Ovary (tissue), 9 donors: ENCODE measurements around the gene BNIP3. TPM values are rescaled to one million over a fixed set of nuclear protein-coding genes. Genes with fewer than 3 reads are reported as not detected.
A peak's percentile ranks its signal among the peaks of the same experiment; 100 is the strongest.

Source experiments
- DNase-seq, 5 donors: peaks; one replicate each; pipeline ENCODE4 v3.0.0-alpha.2; 2019 to 2020
- H3K27ac ChIP-seq, 2 donors: fragments of 200-600 bp; one replicate each; pipeline versions ENCODE4 v1.5.1 to v1.8.0; 2019 to 2022
- H3K27me3 ChIP-seq: fragments of 200-600 bp; one replicate; pipeline ENCODE4 v1.8.0; 2022
- H3K36me3 ChIP-seq: fragments of 200-600 bp; sonication (generic); one replicate; pipeline ENCODE4 v1.5.1; 2019
- H3K4me1 ChIP-seq: one replicate; pipeline ENCODE4 v1.8.1; 2013; ENCODE audit warnings: mild to moderate bottlenecking, moderate library complexity; ENCODE audit not compliant: insufficient read depth
- H3K4me3 ChIP-seq: fragments of 200-600 bp; sonication (generic); one replicate; pipeline ENCODE4 v1.5.1; 2017
- H3K9me3 ChIP-seq, 2 donors: fragments of 200-600 bp in 1 of 2; sonication (generic) in 1 of 2; one replicate each; pipeline versions ENCODE4 v1.5.1 to v1.8.1; 2013 to 2019; ENCODE audit warnings: mild to moderate bottlenecking in 1 of 2, moderate library complexity in 1 of 2
- EP300 ChIP-seq: sonication (generic); formaldehyde crosslinking; IDR thresholded peaks from one replicate; pipeline ENCODE4 v1.6.1; 2017; ENCODE audit warnings: antibody characterized with exemption
- POLR2A ChIP-seq: fragments of 450-650 bp; IDR thresholded peaks from one replicate; pipeline ENCODE4 v1.6.1; 2017; ENCODE audit warnings: antibody characterized with exemption, mild to moderate bottlenecking, moderate library complexity
- WGBS, 3 donors: extraction: QIAGEN DNeasy Blood & Tissue Kit in 1 of 3; methylation state at CpG; one replicate each; pipeline versions ENCODE4 v1.1.5 to v1.1.7; 2013 to 2017; 5-methylcytosine and 5-hydroxymethylcytosine counted together
- intact Hi-C, 4 donors: fragments of 100-400 bp; cut with DNase I; formaldehyde crosslinking; loops; one replicate each; pipeline versions ENCODE4 v1.11.0 to v1.15.1; 2022 to 2023
- polyA plus RNA-seq, 2 donors: library from polyadenylated mRNA; stranded (reverse); fragments of 200-250 nt in 1 of 2; fragments of 350-450 nt in 1 of 2; fragmentation: Illumina TruSeq in 1 of 2; extraction: RNeasy Lipid Tissue Mini Kit (QIAGEN cat#74804) in 1 of 2; gene quantifications; one replicate each; pipeline ENCODE4 v1.2.3, GENCODE V29; 2013 to 2014
- total RNA-seq, 7 donors: library from RNA; depleted of rRNA in 2 of 7; stranded (reverse); fragments of >200 nt in 2 of 7; fragmentation: NEBNext Ultra II Directional in 3 of 7; extraction: Animal tissue kit (Norgen Biotek cat#: 25700) in 3 of 7; gene quantifications; one replicate each; pipeline versions ENCODE4 v1.1.0 to v1.2.4, GENCODE V29; 2016 to 2023
- TF ChIP-seq, protein P1 (sequence below), 3 donors: fragments of 450-650 bp in 2 of 3; fragments of 200-600 bp in 1 of 3; IDR thresholded peaks; one replicate each; pipeline versions ENCODE4 v1.5.1 to v1.8.0; 2016 to 2022; ENCODE audit warnings: antibody characterized with exemption in 3 of 3, mild to moderate bottlenecking in 1 of 3
- donor health status: DM: no; HTN: no; CAD: no; lungs with moderate emphysema.
- donor health status: DM: no; HTN: no; CAD: no.
- donor health status: Bipolar disorder and iron deficiency.
- donor health status: DM: yes; HTN: yes; CAD: no.
- donor health status: DM: no; HTN: no; CAD: no.
- donor health status: DM: yes; HTN: yes; CAD: no.

The BNIP3 gene
- total and polyA plus RNA-seq, 9 donors, result 39.8 to 166 (median 61.9) TPM

DNA sequence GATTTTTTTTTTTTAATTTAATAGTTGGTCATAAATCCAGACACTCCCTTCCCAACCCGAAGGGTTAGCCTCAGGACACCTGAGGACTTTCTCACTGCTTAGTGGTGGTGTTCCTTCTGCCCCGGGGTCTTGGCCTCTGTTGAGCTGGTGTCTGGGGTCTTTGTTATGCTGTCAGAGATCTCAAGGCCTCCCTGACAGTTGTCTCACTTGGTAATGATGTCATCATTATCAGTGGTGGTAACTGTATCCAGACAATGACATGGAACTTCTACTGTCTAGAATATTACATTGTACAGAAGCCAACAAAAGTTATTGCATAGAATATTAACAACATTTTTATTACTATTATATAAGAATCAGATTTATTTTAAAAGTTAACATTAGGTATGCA is 48.0 kb downstream of the BNIP3 start:
- no peaks in the 10 kb centered on the region for H3K9me3 ChIP-seq
- no peaks in the 10 kb centered on the region for H3K36me3 ChIP-seq
- no peak overlapping the region for H3K4me3 ChIP-seq
- WGBS, 3 donors, result 78 to 89% (median 82%) methylated on average over 2 of the region's 2 CpGs
- TF ChIP-seq POLR2A (no peak), EP300 (no peak)
- DNase-seq, result no peak
- H3K27me3 ChIP-seq, result no peaks in the 10 kb centered on the region
- H3K27ac ChIP-seq, result peak overlapping the region in 1 of 2 donors; percentile 59
- peaks cover 21% of the 10 kb centered on the region for H3K4me1 ChIP-seq
- intact Hi-C loops, result no loop called here

DNA sequence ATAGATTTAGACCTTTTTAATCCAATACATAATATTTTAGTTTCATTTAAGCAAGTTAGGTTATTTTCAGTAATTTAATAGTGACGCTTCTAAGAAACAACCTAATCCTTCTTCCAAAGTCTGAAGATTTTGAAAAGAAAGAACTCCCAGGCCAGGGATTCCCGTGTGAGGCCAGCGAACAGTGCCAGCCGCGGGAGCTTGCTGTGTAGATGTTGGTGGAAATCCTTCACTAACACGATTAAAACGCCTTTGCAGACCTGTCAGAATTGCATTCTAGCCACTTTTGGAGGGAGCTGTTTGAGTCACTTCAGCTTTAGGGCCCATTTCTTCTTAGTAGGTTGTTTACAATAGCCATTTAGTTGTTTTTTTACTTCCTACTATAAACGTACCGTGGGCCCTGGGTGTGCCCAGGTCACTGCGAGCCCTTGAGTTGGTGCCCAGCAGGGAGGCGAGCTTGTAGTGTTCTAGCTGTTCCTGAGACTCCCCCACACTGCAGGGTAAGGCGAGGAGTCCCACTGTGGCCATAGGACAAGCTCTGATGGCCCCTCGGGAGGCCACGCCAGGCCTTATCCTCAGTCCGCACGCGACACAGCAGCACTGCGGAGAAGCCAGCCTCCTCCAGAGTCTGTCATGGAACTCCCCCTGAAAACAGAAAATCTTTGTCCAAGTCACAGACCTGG is 48.6 kb downstream of the BNIP3 start:
- no peak overlapping the region for H3K4me3 ChIP-seq
- intact Hi-C loops, result no loop called here
- TF ChIP-seq, protein P1, sequence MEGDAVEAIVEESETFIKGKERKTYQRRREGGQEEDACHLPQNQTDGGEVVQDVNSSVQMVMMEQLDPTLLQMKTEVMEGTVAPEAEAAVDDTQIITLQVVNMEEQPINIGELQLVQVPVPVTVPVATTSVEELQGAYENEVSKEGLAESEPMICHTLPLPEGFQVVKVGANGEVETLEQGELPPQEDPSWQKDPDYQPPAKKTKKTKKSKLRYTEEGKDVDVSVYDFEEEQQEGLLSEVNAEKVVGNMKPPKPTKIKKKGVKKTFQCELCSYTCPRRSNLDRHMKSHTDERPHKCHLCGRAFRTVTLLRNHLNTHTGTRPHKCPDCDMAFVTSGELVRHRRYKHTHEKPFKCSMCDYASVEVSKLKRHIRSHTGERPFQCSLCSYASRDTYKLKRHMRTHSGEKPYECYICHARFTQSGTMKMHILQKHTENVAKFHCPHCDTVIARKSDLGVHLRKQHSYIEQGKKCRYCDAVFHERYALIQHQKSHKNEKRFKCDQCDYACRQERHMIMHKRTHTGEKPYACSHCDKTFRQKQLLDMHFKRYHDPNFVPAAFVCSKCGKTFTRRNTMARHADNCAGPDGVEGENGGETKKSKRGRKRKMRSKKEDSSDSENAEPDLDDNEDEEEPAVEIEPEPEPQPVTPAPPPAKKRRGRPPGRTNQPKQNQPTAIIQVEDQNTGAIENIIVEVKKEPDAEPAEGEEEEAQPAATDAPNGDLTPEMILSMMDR (IDR thresholded peaks at IDR 0.05), result no peak
- TF ChIP-seq EP300 (no peak), POLR2A (no peak)
- peak overlapping the region in 1 of 2 donors; percentile 59 for H3K27ac ChIP-seq
- peak in 3 of 5 donors; percentile 48 to 59 (median 55) for DNase-seq
- no peaks in the 10 kb centered on the region for H3K9me3 ChIP-seq
- WGBS, 3 donors, result 42 to 62% (median 47%) methylated on average over 18 of the region's 18 CpGs
- H3K27me3 ChIP-seq, result no peaks in the 10 kb centered on the region
- H3K4me1 ChIP-seq, result peaks cover 22% of the 10 kb centered on the region
- no peaks in the 10 kb centered on the region for H3K36me3 ChIP-seq

DNA sequence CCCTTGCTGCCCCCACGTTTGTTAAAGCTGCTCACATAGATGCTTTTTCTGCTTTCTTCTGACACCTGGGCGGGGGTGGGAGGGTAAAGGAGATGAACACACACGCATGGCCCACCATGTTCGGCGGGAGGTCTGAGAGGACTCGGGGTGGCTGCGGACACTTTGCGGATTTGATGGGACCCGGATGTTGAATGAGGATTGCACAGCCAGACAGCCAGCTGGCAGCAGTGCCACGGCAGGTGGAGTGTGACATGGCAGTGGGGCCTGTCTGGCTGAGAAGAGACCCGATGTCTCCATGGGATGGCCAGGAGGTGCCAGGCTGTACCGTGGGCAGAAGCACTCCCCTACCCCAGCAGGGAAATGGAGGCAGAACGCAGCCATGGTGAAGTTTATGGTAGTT is 49.7 kb downstream of the BNIP3 start:
- TF ChIP-seq POLR2A (no peak), EP300 (no peak)
- TF ChIP-seq, protein P1 (IDR thresholded peaks at IDR 0.05), result no peak
- H3K36me3 ChIP-seq, result no peaks in the 10 kb centered on the region
- H3K9me3 ChIP-seq, result no peaks in the 10 kb centered on the region
- H3K4me1 ChIP-seq, result peaks cover 30% of the 10 kb centered on the region
- H3K27ac ChIP-seq, result peak overlapping the region in 1 of 2 donors; percentile 22
- no peak for DNase-seq
- intact Hi-C loops, result no loop called here
- no peak overlapping the region for H3K4me3 ChIP-seq
- H3K27me3 ChIP-seq, result no peaks in the 10 kb centered on the region
- 79 to 92% (median 89%) methylated on average over 13 of the region's 13 CpGs for WGBS, 3 donors

DNA sequence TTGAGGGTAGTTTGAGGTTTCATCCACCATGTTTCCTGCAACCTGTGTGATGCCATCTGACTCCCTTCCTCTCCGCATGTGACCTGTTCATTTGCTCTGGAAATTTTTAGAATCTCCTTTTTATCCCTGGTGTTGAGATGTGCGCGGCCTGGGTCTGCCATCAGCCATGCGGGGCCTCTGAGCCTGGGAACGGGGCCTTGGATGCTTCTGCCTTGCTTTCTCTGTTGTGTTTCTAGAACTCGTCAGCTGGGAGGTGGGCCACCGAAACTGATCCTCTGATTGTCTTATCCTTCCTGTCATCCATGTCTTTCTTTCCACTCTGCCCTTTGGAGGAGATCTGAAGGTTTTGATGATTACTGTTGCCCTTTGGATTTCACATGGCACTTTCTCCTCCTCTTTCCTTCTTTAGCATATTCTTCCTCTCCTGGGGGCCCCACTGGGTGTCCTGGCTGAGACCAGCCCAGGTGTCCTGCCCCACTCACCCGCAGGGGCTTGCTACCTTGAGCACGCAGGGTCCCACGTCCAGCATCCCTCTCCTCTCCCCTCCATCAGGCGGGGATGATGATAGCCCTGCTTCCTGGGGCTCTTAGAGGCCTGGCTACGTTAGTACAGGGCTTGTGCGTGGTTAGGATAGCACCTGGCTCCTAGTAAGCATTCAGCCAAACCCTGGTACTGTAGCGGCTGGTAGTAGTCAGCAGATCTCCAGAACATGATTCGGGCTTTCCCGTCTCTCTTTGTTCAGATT is 51.0 kb downstream of the BNIP3 start:
- Histone ChIP-seq H3K36me3 (no peaks in the 10 kb centered on the region), H3K4me1 (peaks cover 30% of the 10 kb centered on the region), H3K27me3 (no peaks in the 10 kb centered on the region), H3K27ac (peak overlapping the region in 1 of 2 donors; percentile 22), H3K9me3 (no peaks in the 10 kb centered on the region), H3K4me3 (no peak overlapping the region)
- TF ChIP-seq EP300 (no peak), POLR2A (no peak)
- TF ChIP-seq, protein P1 (IDR thresholded peaks at IDR 0.05), result no peak
- intact Hi-C loops, result no loop called here
- peak in 1 of 5 donors; percentile 25 for DNase-seq
- 87 to 93% (median 87%) methylated on average over 16 of the region's 16 CpGs for WGBS, 3 donors

DNA sequence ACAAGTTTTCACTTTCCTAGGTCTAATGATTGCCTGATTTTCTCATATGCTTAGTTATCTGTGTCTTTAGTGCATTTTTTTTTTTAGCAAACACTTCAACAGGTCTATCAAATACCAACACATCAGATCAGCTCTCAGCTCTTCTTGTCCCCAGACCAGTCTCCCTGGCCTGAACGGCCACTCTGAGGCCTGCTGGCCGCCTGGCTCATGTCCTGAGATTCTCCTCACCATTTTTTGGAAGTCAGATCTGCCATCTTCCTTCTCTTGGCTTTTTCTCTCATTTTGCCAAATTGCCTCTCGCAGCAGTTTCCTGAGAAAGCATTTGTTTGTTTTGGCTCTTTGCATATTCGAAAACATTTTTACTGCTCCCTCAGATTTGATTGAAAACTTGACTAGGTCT is 51.6 kb downstream of the BNIP3 start:
- peaks cover 30% of the 10 kb centered on the region for H3K4me1 ChIP-seq
- H3K27me3 ChIP-seq, result no peaks in the 10 kb centered on the region
- intact Hi-C loops, result no loop called here
- 51 to 79% (median 63%) methylated on average over 4 of the region's 4 CpGs for WGBS, 3 donors
- no peak overlapping the region for H3K27ac ChIP-seq
- H3K9me3 ChIP-seq, result no peaks in the 10 kb centered on the region
- no peaks in the 10 kb centered on the region for H3K36me3 ChIP-seq
- DNase-seq, result no peak
- no peak overlapping the region for H3K4me3 ChIP-seq
- TF ChIP-seq, protein P1 (IDR thresholded peaks at IDR 0.05), result no peak
- TF ChIP-seq EP300 (no peak), POLR2A (no peak)
